Stimulated activated naive CD8-positive, alpha-beta T cell treated with anti-CD3 and anti-CD28 coated beads, Interleukin-15, amount 100 ng/mL, for 72 hours (primary cell): ENCODE data around the gene TM6SF1.
A peak's percentile ranks its signal among the peaks of the same experiment; 100 is the strongest.
"Not testable (repeated sequence)": the region's sequence is repeated elsewhere in the genome, so short reads cannot be mapped to it uniquely, and the experiment has no call there.

ENCODE experiments used
- ATAC-seq: fragments of 150-1000 bp; cut with Tn5 transposase; 2 replicates; pipeline ENCODE4 v1.10.0; 2021; ENCODE audit warnings: mild to moderate bottlenecking, moderate library complexity
- DNase-seq, 2 donors: peaks; one replicate each; pipeline ENCODE4 v3.0.0; 2021 to 2022
- H3K27ac Mint-ChIP-seq, 2 donors: one replicate each; pipeline ENCODE4 v1.8.0; 2022; ENCODE audit warnings: mild to moderate bottlenecking in 2 of 2, mixed read lengths in 2 of 2, moderate library complexity in 2 of 2
- H3K27me3 Mint-ChIP-seq: one replicate; pipeline ENCODE4 v1.8.0; 2022; ENCODE audit warnings: mixed read lengths
- H3K4me1 Mint-ChIP-seq: one replicate; pipeline ENCODE4 v1.8.0; 2022; ENCODE audit warnings: mild to moderate bottlenecking, mixed read lengths
- H3K4me3 Mint-ChIP-seq, 2 donors: one replicate each; pipeline ENCODE4 v1.8.0; 2022; ENCODE audit warnings: mild to moderate bottlenecking in 2 of 2, mixed read lengths in 2 of 2, moderate library complexity in 1 of 2
- H3K9me3 Mint-ChIP-seq, 2 donors: one replicate each; pipeline ENCODE4 v1.8.0; 2022; ENCODE audit warnings: mixed read lengths in 2 of 2

TM6SF1 gene

GRCh38 chr15:83081256-83082014 is 26.0 kb upstream of the TM6SF1 start:
- H3K27me3 Mint-ChIP-seq, result peaks cover 35% of the 10 kb centered on the region
- DNase-seq (no peak), ATAC-seq (peak; percentile 58)
- H3K4me3 Mint-ChIP-seq, result no peak overlapping the region
- no peaks in the 10 kb centered on the region for H3K9me3 Mint-ChIP-seq
- H3K27ac Mint-ChIP-seq, result no peak overlapping the region
- peaks cover 10% of the 10 kb centered on the region for H3K4me1 Mint-ChIP-seq

DNA sequence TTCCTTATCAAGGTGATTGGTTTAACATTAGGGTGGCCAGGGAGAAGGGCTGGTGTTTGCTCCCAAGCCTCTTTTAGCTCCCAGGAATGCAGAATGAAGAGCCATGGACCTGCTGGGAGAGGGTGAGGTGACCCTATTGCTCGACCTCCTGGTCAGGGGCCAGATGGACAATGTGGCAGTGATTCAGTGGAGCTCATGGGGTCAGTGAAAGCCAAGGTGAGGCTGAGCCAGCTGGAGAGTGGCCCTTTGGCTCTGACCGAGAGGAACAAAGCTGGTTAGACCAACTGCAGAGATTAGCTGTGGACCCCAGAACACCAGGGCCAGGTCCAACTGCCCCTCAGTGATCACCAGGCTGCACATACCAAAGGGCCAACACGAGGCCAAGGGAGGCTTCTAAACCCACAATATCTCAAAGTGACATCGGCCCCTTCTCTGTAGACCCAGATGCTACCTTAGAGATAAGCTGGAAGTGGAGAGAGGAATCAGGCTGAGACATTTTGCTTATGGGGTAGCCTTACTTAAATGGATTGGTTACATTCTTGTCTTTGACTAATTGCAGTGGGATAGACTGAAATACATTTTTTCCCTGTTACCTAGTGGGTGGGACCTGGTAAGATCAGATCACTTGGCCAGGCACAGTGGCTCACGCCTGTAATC is 24.6 kb upstream of the TM6SF1 start:
- ATAC-seq, result no peak
- no peaks in the 10 kb centered on the region for H3K9me3 Mint-ChIP-seq
- H3K4me1 Mint-ChIP-seq, result peaks cover 10% of the 10 kb centered on the region
- DNase-seq, result no peak
- no peak overlapping the region for H3K4me3 Mint-ChIP-seq
- H3K27ac Mint-ChIP-seq, result no peak overlapping the region
- H3K27me3 Mint-ChIP-seq, result peaks cover 37% of the 10 kb centered on the region

DNA sequence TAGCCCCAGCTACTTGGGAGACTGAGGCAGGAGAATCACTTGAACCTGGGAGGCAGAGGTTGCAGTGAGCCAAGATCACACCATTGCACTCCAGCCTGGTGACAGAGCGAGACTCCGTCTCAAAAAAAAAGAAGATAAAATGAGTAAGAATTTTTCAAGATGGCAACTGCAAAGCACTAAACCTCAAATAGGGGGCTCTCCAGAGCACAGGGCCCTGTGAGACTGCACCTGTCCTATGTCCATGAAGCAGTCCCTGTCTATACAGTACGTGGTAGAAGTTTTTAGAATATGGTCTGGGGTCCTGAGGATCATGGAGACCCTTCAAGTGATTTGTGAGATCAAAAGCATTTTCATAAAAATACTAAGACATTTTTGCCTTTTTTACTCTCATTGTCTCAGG is 22.0 kb upstream of the TM6SF1 start:
- ATAC-seq, H3K9me3 Mint-ChIP-seq: not testable (repeated sequence)
- H3K4me1 Mint-ChIP-seq, result peaks cover 10% of the 10 kb centered on the region

GRCh38 chr15:83085864-83086552 is 21.4 kb upstream of the TM6SF1 start:
- H3K4me3 Mint-ChIP-seq, ATAC-seq: not testable (repeated sequence)
- H3K27me3 Mint-ChIP-seq, result peaks cover 23% of the 10 kb centered on the region

More for the DNA sequence above, 22.0 kb upstream of the TM6SF1 start:
- peaks cover 24% of the 10 kb centered on the region for H3K27me3 Mint-ChIP-seq
- not testable (repeated sequence) for H3K4me3 Mint-ChIP-seq, H3K27ac Mint-ChIP-seq, DNase-seq

GRCh38 chr15:83087576-83087975 is 19.9 kb upstream of the TM6SF1 start:
- no peak overlapping the region for H3K4me3 Mint-ChIP-seq
- peaks cover 14% of the 10 kb centered on the region for H3K4me1 Mint-ChIP-seq
- no peaks in the 10 kb centered on the region for H3K9me3 Mint-ChIP-seq
- no peak for ATAC-seq
- peaks cover 23% of the 10 kb centered on the region for H3K27me3 Mint-ChIP-seq
- no peak for DNase-seq
- H3K27ac Mint-ChIP-seq, result no peak overlapping the region

More at GRCh38 chr15:83085864-83086552, 21.4 kb upstream of the TM6SF1 start:
- peaks cover 10% of the 10 kb centered on the region for H3K4me1 Mint-ChIP-seq
- H3K9me3 Mint-ChIP-seq, H3K27ac Mint-ChIP-seq, DNase-seq: not testable (repeated sequence)

GRCh38 chr15:83088876-83089275 is 18.6 kb upstream of the TM6SF1 start:
- no peak for DNase-seq
- Mint-ChIP-seq H3K27ac (no peak overlapping the region), H3K4me3 (no peak overlapping the region), H3K27me3 (peaks cover 23% of the 10 kb centered on the region), H3K4me1 (peaks cover 14% of the 10 kb centered on the region), H3K9me3 (no peaks in the 10 kb centered on the region)
- ATAC-seq, result no peak

- ATAC-seq (no peak), DNase-seq (no peak)
- H3K9me3 Mint-ChIP-seq, result no peaks in the 10 kb centered on the region
- H3K27ac Mint-ChIP-seq, result no peak overlapping the region
- H3K4me3 Mint-ChIP-seq, result no peak overlapping the region
- peaks cover 9% of the 10 kb centered on the region for H3K4me1 Mint-ChIP-seq
- H3K27me3 Mint-ChIP-seq, result peaks cover 15% of the 10 kb centered on the region
These were observed 17.0 kb upstream of the TM6SF1 start for GRCh38 chr15:83090465-83090864.

- Mint-ChIP-seq H3K27ac (peak overlapping the region; percentile 3 to 74), H3K4me3 (peak overlapping the region in 1 of 2 donors; percentile 44), H3K27me3 (peaks cover 15% of the 10 kb centered on the region)
- H3K4me1 Mint-ChIP-seq, H3K9me3 Mint-ChIP-seq, DNase-seq, ATAC-seq: not testable (repeated sequence)
These were observed 15.5 kb upstream of the TM6SF1 start for GRCh38 chr15:83091965-83092308.

- Mint-ChIP-seq H3K9me3 (peaks cover 0 to 5% of the 10 kb centered on the region in 2 donors), H3K4me1 (peaks cover 9% of the 10 kb centered on the region), H3K27me3 (peaks cover 16% of the 10 kb centered on the region), H3K4me3 (peak overlapping the region in 1 of 2 donors; percentile 44), H3K27ac (peak overlapping the region; percentile 3 to 74)
- peak; percentile 88 for ATAC-seq
- no peak for DNase-seq
These were observed 15.0 kb upstream of the TM6SF1 start for GRCh38 chr15:83092309-83092976.

DNA sequence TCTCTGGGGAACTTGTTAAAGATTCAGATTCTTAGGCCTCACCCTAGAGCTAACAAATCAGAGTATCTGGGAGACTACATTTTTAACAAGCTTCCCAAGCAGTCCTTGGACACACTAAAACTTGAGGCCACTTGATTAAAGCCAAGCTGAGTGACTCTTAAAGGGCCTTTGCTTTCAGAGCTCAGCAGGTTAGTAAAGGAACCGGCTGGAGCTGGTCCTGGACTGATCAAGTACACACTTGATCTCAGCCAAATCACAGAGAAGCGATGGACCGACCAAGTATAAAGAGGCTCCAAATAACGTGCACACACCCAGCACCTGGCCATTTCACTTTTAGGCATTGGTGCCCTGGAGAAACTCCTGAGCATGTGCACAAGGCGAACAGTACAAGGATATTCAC is 12.9 kb upstream of the TM6SF1 start:
- H3K27ac Mint-ChIP-seq, result no peak overlapping the region
- no peak overlapping the region for H3K4me3 Mint-ChIP-seq
- ATAC-seq (no peak), DNase-seq (no peak)
- H3K27me3 Mint-ChIP-seq, result peaks cover 14% of the 10 kb centered on the region
- H3K9me3 Mint-ChIP-seq, result peaks cover 5 to 7% of the 10 kb centered on the region in 2 donors
- peaks cover 9% of the 10 kb centered on the region for H3K4me1 Mint-ChIP-seq

- peaks cover 42% of the 10 kb centered on the region for H3K27me3 Mint-ChIP-seq
- H3K4me1 Mint-ChIP-seq, result no peaks in the 10 kb centered on the region
- ATAC-seq, result no peak
- H3K4me3 Mint-ChIP-seq, result no peak overlapping the region
- no peak for DNase-seq
- H3K9me3 Mint-ChIP-seq, result peaks cover 5 to 7% of the 10 kb centered on the region in 2 donors
- no peak overlapping the region for H3K27ac Mint-ChIP-seq
These were observed 9.4 kb upstream of the TM6SF1 start for GRCh38 chr15:83098079-83098478.

DNA sequence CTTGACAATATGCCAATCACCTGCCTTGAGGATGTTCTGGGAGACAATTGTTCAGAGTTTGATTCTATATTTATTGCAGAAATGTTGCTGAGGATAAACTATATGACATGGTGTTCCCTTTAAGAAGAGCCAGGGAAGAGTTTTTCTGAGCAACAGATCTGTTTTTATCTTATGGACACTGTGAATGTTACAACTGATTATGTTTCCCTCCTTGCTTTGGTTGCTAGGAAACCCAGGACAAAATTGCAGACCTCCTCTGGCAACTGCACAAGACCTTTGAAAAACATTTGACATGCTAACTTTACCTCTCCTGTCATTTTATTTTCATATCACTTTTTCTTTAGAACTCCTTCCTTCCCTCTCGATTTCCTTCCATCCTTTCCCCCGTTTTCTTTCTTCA is 8.2 kb upstream of the TM6SF1 start:
- H3K27ac Mint-ChIP-seq, result no peak overlapping the region
- peaks cover 49% of the 10 kb centered on the region for H3K27me3 Mint-ChIP-seq
- no peaks in the 10 kb centered on the region for H3K4me1 Mint-ChIP-seq
- DNase-seq, result no peak
- no peak overlapping the region for H3K4me3 Mint-ChIP-seq
- H3K9me3 Mint-ChIP-seq, result peaks cover 5 to 7% of the 10 kb centered on the region in 2 donors
- ATAC-seq, result no peak

- Mint-ChIP-seq H3K4me1 (no peaks in the 10 kb centered on the region), H3K9me3 (peaks cover 5 to 7% of the 10 kb centered on the region in 2 donors), H3K4me3 (no peak overlapping the region), H3K27ac (no peak overlapping the region), H3K27me3 (peaks cover 57% of the 10 kb centered on the region)
- no peak for ATAC-seq
- no peak for DNase-seq
These were observed 7.3 kb upstream of the TM6SF1 start for GRCh38 chr15:83100097-83100646.

GRCh38 chr15:83102346-83102745 is 5.1 kb upstream of the TM6SF1 start:
- H3K27ac Mint-ChIP-seq, result no peak overlapping the region
- peaks cover 74% of the 10 kb centered on the region for H3K27me3 Mint-ChIP-seq
- H3K9me3 Mint-ChIP-seq, result peaks cover 0 to 7% of the 10 kb centered on the region in 2 donors

GRCh38 chr15:83104141-83104540 is 3.3 kb upstream of the TM6SF1 start:
- Mint-ChIP-seq H3K9me3 (no peaks in the 10 kb centered on the region), H3K27me3 (peaks cover 76% of the 10 kb centered on the region), H3K4me3 (no peak overlapping the region), H3K4me1 (peaks cover 12% of the 10 kb centered on the region), H3K27ac (no peak overlapping the region)
- DNase-seq, result no peak
- no peak for ATAC-seq

More at GRCh38 chr15:83102346-83102745, 5.1 kb upstream of the TM6SF1 start:
- ATAC-seq, result no peak
- Mint-ChIP-seq H3K4me1 (peaks cover 6% of the 10 kb centered on the region), H3K4me3 (no peak overlapping the region)
- no peak for DNase-seq
